Osteocyte (in vitro differentiated cells): ENCODE data around the gene EYA2. TPM values are rescaled to one million over a fixed set of nuclear protein-coding genes. Genes with fewer than 3 reads are reported as not detected.

ENCODE experiments used
- DNase-seq: peaks from one replicate; pipeline ENCODE4 v3.0.0; 2021; ENCODE audit warnings: mixed read lengths; ENCODE audit not compliant: unreplicated experiment; ENCODE audit errors: extremely low spot score
- H3K27ac Mint-ChIP-seq: one replicate; pipeline ENCODE4 v1.8.0; 2021; ENCODE audit warnings: mild to moderate bottlenecking, mixed read lengths; ENCODE audit not compliant: unreplicated experiment
- H3K27me3 Mint-ChIP-seq: one replicate; pipeline ENCODE4 v1.8.0; 2021; ENCODE audit warnings: mixed read lengths; ENCODE audit not compliant: unreplicated experiment
- H3K36me3 Mint-ChIP-seq: one replicate; pipeline ENCODE4 v1.8.0; 2021; ENCODE audit warnings: mixed read lengths; ENCODE audit not compliant: unreplicated experiment
- H3K4me1 Mint-ChIP-seq: one replicate; pipeline ENCODE4 v1.8.0; 2021; ENCODE audit warnings: mixed read lengths; ENCODE audit not compliant: unreplicated experiment
- H3K4me3 Mint-ChIP-seq: one replicate; pipeline ENCODE4 v1.8.0; 2021; ENCODE audit warnings: mild to moderate bottlenecking, moderate library complexity, mixed read lengths; ENCODE audit not compliant: unreplicated experiment
- H3K9me3 Mint-ChIP-seq: one replicate; pipeline ENCODE4 v1.8.0; 2021; ENCODE audit warnings: mixed read lengths; ENCODE audit not compliant: unreplicated experiment
- CTCF ChIP-seq: fragments of 200-600 bp; sonication (generic); IDR thresholded peaks from 2 replicates; pipeline ENCODE4 v1.5.0; 2021; ENCODE audit warnings: antibody characterized with exemption, mild to moderate bottlenecking, moderate library complexity
- total RNA-seq: library from RNA; stranded (reverse); gene quantifications from 2 replicates; pipeline ENCODE4 v1.2.1, GENCODE V29; 2021

EYA2 gene
- total RNA-seq, 1 donor from 2014 or later: not detected

- Mint-ChIP-seq H3K27me3 (peaks cover 47% of the 10 kb centered on the region), H3K27ac (no peak overlapping the region)
- no peak for TF ChIP-seq CTCF
Observed at GRCh38 chr20:46990017-46990595, 95.5 kb downstream of the EYA2 start.

GRCh38 chr20:46990596-46991104 lies 96.0 kb downstream of the EYA2 start:
- Mint-ChIP-seq H3K4me1 (no peaks in the 10 kb centered on the region), H3K27ac (no peak overlapping the region), H3K9me3 (no peaks in the 10 kb centered on the region), H3K36me3 (no peaks in the 10 kb centered on the region), H3K4me3 (no peak overlapping the region), H3K27me3 (peaks cover 49% of the 10 kb centered on the region)
- TF ChIP-seq CTCF: no peak
- no peak for DNase-seq

More at GRCh38 chr20:46990017-46990595, 95.5 kb downstream of the EYA2 start:
- H3K4me3 Mint-ChIP-seq: no peak overlapping the region
- no peaks in the 10 kb centered on the region for H3K36me3 Mint-ChIP-seq
- H3K9me3 Mint-ChIP-seq: no peaks in the 10 kb centered on the region
- no peak for DNase-seq
- H3K4me1 Mint-ChIP-seq: no peaks in the 10 kb centered on the region

- Mint-ChIP-seq H3K4me3 (no peak overlapping the region), H3K9me3 (no peaks in the 10 kb centered on the region), H3K36me3 (no peaks in the 10 kb centered on the region), H3K27me3 (peaks cover 54% of the 10 kb centered on the region), H3K27ac (no peak overlapping the region), H3K4me1 (no peaks in the 10 kb centered on the region)
- TF ChIP-seq CTCF: no peak
- no peak for DNase-seq
Observed at GRCh38 chr20:46991168-46991567, 96.5 kb downstream of the EYA2 start.

GRCh38 chr20:46991880-46992639 lies 97.4 kb downstream of the EYA2 start:
- DNase-seq: no peak
- no peak overlapping the region for H3K27ac Mint-ChIP-seq
- H3K27me3 Mint-ChIP-seq: peaks cover 59% of the 10 kb centered on the region
- no peaks in the 10 kb centered on the region for H3K9me3 Mint-ChIP-seq
- H3K36me3 Mint-ChIP-seq: no peaks in the 10 kb centered on the region
- H3K4me1 Mint-ChIP-seq: no peaks in the 10 kb centered on the region
- H3K4me3 Mint-ChIP-seq: no peak overlapping the region
- TF ChIP-seq CTCF: no peak

GRCh38 chr20:46992640-46993035 lies 98.0 kb downstream of the EYA2 start:
- DNase-seq: no peak
- Mint-ChIP-seq H3K9me3 (no peaks in the 10 kb centered on the region), H3K36me3 (no peaks in the 10 kb centered on the region), H3K4me1 (no peaks in the 10 kb centered on the region), H3K27me3 (peaks cover 57% of the 10 kb centered on the region), H3K27ac (no peak overlapping the region), H3K4me3 (no peak overlapping the region)
- TF ChIP-seq CTCF: no peak
